PC-9 (cell line): ENCODE measurements around the gene SOX10. TPM values are rescaled to one million over a fixed set of nuclear protein-coding genes. Genes with fewer than 3 reads are reported as not detected.

ENCODE experiments used
- BruUV-seq: library from RNA; stranded (reverse); fragments of 400-500 nt; replicated peaks from 2 replicates; lab custom pipeline; 2021; lab: Mats Ljungman, UMichigan
- CTCF ChIA-PET: fragments of 300-600 bp; sonication (Branson Sonifier 250); formaldehyde crosslinking; loops from one replicate; lab custom pipeline; 2022; ENCODE audit warnings: antibody characterized with exemption; lab: Charles Lee
- POLR2A ChIA-PET: fragments of 300-600 bp; sonication (Branson Sonifier 250); formaldehyde crosslinking; loops from one replicate; lab custom pipeline; 2022; ENCODE audit warnings: antibody characterized with exemption; ENCODE audit not compliant: unreplicated experiment; lab: Charles Lee
- DNase-seq, 2 experiments: peaks; one replicate each; pipeline versions ENCODE4 v3.0.0 to v3.0.0-alpha.2; 2015 to 2022; ENCODE audit warnings: mixed read lengths in 1 of 2
- H2AFZ ChIP-seq: fragments of 200-600 bp; sonication (generic); 2 replicates; pipeline ENCODE4 v1.8.1; 2017; ENCODE audit warnings: antibody characterized with exemption
- H3F3A ChIP-seq: fragments of 200-600 bp; sonication (generic); 2 replicates; pipeline ENCODE4 v1.8.1; 2017; ENCODE audit warnings: antibody characterized with exemption, mild to moderate bottlenecking, low read depth; ENCODE audit not compliant: insufficient read depth
- H3K27ac ChIP-seq: fragments of 200-600 bp; sonication (generic); 2 replicates; pipeline ENCODE4 v1.6.1; 2016; ENCODE audit warnings: mixed run types
- H3K27me3 ChIP-seq: fragments of 200-600 bp; sonication (generic); 2 replicates; pipeline ENCODE4 v1.6.1; 2016; ENCODE audit warnings: low read depth, mixed run types; ENCODE audit not compliant: insufficient read depth
- H3K36me3 ChIP-seq: fragments of 200-600 bp; sonication (generic); 2 replicates; pipeline ENCODE4 v1.6.1; 2016; ENCODE audit warnings: low read depth, mixed run types
- H3K4me1 ChIP-seq: fragments of 200-600 bp; sonication (generic); replicated peaks from 2 replicates; pipeline ENCODE4 v1.6.1; 2016; ENCODE audit warnings: mixed run types; ENCODE audit not compliant: insufficient read depth
- H3K4me2 ChIP-seq: fragments of 200-600 bp; sonication (generic); 2 replicates; pipeline ENCODE4 v1.6.1; 2017; ENCODE audit warnings: mixed run types
- H3K4me3 ChIP-seq: fragments of 200-600 bp; sonication (generic); 2 replicates; pipeline ENCODE4 v1.6.1; 2016; ENCODE audit warnings: mixed run types
- H3K79me2 ChIP-seq: fragments of 200-600 bp; sonication (generic); 2 replicates; pipeline ENCODE4 v1.6.1; 2017; ENCODE audit warnings: low read depth, mixed run types
- H3K9me2 ChIP-seq: fragments of 200-600 bp; sonication (generic); 2 replicates; pipeline ENCODE4 v1.8.1; 2017; ENCODE audit warnings: mild to moderate bottlenecking; ENCODE audit not compliant: insufficient read depth
- H3K9me3 ChIP-seq: fragments of 200-600 bp; sonication (generic); 2 replicates; pipeline ENCODE4 v1.8.1; 2016; ENCODE audit warnings: low read depth; ENCODE audit not compliant: insufficient read depth
- H4K20me1 ChIP-seq: fragments of 200-600 bp; sonication (generic); 2 replicates; pipeline ENCODE4 v1.8.1; 2017; ENCODE audit not compliant: insufficient read depth
- EZH2 ChIP-seq: fragments of 200-600 bp; sonication (generic); IDR thresholded peaks from 2 replicates; pipeline ENCODE4 v1.8.0; 2017; ENCODE audit warnings: antibody characterized with exemption, low read depth
- intact Hi-C: fragments of 100-400 bp; cut with micrococcal nuclease; formaldehyde crosslinking; loops from one replicate; pipeline ENCODE4 v1.10.0; 2022; ENCODE audit not compliant: unreplicated experiment
- total RNA-seq: library from RNA; stranded (reverse); gene quantifications from 2 replicates; pipeline ENCODE4 v1.2.3, GENCODE V29; 2021
- TF ChIP-seq, protein P1 (sequence below): fragments of 200-600 bp; sonication (generic); conservative IDR thresholded peaks from 2 replicates; pipeline ENCODE4 v1.6.1; 2017; ENCODE audit warnings: mixed run types, antibody characterized with exemption, mild to moderate bottlenecking, moderate library complexity

SOX10 gene
- total RNA-seq, 1 experiment from 2014 or later, result not detected

DNA sequence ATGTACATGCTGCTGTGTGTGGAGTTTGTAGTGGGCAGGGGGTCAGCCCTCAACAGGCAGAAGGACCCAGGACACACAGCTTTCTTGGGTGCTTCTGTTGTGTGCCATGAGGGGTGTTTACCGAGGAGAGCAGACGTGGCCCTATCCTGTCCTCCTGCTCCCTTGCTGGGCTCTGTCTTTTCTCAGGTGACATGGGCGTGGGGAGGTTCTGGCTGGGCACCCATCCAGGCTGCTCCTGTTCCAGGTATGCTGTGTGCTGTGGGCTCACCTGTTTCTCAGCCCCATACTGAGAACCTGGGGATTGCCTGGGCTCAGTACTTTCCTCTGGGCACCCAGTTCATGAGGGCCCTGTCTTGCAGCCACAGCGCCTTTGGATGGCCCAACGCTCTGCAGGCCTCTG, 55.0 kb downstream of the SOX10 start:
- H3K27ac ChIP-seq, result no peak overlapping the region
- no peak overlapping the region for H2AFZ ChIP-seq
- H3F3A ChIP-seq, result peaks cover 45% of the 10 kb centered on the region
- peak in 1 of 2 experiments; percentile 31 for DNase-seq
- no peak overlapping the region for H3K4me2 ChIP-seq
- POLR2A ChIA-PET, result no interaction called here
- no peak for TF ChIP-seq EZH2
- TF ChIP-seq, protein P1, sequence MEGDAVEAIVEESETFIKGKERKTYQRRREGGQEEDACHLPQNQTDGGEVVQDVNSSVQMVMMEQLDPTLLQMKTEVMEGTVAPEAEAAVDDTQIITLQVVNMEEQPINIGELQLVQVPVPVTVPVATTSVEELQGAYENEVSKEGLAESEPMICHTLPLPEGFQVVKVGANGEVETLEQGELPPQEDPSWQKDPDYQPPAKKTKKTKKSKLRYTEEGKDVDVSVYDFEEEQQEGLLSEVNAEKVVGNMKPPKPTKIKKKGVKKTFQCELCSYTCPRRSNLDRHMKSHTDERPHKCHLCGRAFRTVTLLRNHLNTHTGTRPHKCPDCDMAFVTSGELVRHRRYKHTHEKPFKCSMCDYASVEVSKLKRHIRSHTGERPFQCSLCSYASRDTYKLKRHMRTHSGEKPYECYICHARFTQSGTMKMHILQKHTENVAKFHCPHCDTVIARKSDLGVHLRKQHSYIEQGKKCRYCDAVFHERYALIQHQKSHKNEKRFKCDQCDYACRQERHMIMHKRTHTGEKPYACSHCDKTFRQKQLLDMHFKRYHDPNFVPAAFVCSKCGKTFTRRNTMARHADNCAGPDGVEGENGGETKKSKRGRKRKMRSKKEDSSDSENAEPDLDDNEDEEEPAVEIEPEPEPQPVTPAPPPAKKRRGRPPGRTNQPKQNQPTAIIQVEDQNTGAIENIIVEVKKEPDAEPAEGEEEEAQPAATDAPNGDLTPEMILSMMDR, result no peak
- 0 out of 2 replicates have a peak, but pooled peaks cover 16% of the 10 kb centered on the region for H3K36me3 ChIP-seq
- peaks cover 63% of the 10 kb centered on the region for H4K20me1 ChIP-seq
- no peaks in the 10 kb centered on the region for H3K9me2 ChIP-seq
- CTCF ChIA-PET, result interaction anchor here (0.5 to 0.7 kb wide), 4 partner anchors 16 to 432 kb away, joined by 3 to 15 read pairs (median 5); no protein-coding TSS in a partner anchor
- intact Hi-C loops, result no loop called here
- no peaks in the 10 kb centered on the region for H3K9me3 ChIP-seq
- H3K79me2 ChIP-seq, result no peaks in the 10 kb centered on the region
- H3K4me1 ChIP-seq, result peaks cover 17% of the 10 kb centered on the region
- no TSS peak for BruUV-seq
- H3K4me3 ChIP-seq, result no peak overlapping the region
- H3K27me3 ChIP-seq, result no peaks in the 10 kb centered on the region

DNA sequence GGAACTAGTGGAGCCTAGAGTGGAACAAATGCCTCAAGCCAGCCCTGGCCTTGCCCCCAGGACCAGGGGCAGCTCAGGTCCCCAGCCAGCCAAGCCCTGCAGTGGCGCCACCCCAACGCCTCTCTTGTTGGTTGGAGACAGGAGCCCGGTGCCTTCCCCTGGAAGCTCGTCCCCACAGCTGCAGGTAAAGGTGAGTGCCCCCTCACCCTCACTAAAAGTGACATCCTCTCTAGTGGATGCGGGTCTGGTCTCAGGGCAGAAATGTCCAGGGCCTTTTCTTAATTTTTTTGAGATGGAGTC, 56.8 kb downstream of the SOX10 start:
- Histone ChIP-seq H3K4me2 (no peak overlapping the region), H3K4me1 (peaks cover under 1% of the 10 kb centered on the region; the same call in 1 of the 2 replicates), H3K4me3 (no peak overlapping the region), H4K20me1 (peaks cover 69% of the 10 kb centered on the region), H3K36me3 (peaks cover 29% of the 10 kb centered on the region; the same call in 1 of the 2 replicates), H3F3A (peaks cover 29% of the 10 kb centered on the region), H3K27me3 (no peaks in the 10 kb centered on the region), H3K9me3 (no peaks in the 10 kb centered on the region), H3K27ac (no peak overlapping the region), H2AFZ (no peak overlapping the region), H3K9me2 (no peaks in the 10 kb centered on the region), H3K79me2 (no peaks in the 10 kb centered on the region)
- intact Hi-C loops, result no loop called here
- no TSS peak for BruUV-seq
- ChIA-PET CTCF (no interaction called here), POLR2A (no interaction called here)
- TF ChIP-seq EZH2, result no peak
- TF ChIP-seq, protein P1, result no peak
- DNase-seq, result no peak

DNA sequence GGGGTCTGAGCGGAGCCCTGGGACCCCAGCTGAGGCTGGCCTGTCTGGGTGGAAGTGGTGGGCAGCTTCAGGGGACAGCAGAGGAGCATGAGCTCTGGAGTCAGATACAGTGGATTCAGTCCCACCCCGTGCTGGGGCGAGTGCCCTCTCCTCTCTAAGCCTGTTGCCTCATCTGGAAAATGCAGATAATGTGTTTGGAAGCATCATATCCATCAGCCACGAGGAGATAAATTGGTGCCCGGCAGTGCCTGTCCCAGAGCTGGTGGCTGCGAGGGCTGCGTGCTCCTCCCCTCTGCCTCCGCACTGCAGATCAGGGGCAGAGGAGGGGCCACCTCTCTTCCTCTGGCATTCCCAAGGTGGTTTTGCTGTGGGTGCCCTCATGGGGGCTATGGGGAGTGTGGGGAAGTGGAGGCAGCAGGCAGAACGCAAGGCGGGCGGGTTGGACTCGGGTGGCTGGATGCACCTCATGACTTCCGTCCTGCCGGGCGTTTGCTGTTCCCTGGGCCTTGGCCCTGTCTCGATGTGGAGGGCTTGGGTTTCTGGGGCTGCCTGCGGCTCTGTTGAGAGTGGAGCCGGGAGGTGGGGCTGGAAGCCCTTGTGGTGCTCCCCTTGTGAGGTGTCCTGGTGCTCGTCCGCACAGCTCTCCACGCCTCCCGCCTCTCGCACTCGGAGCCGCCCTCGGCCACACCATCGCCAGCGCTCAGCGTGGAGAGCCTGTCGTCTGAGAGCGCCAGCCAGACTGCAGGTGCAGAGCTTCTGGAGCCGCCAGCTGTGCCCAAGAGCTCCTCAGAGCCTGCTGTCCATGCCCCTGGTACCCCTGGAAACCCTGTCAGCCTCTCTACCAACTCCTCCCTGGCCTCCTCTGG, 57.4 kb downstream of the SOX10 start:
- no peak overlapping the region for H2AFZ ChIP-seq
- H3F3A ChIP-seq, result peaks cover 24% of the 10 kb centered on the region
- ChIA-PET CTCF (interaction anchor here (0.7 kb wide), 2 partner anchors 31 to 40 kb away, joined by 6 to 16 read pairs; no protein-coding TSS in a partner anchor), POLR2A (interaction anchor here (0.7 kb wide), 1 partner anchor 345 kb away, joined by 4 read pairs; no protein-coding TSS in a partner anchor)
- no peak overlapping the region for H3K4me2 ChIP-seq
- peaks cover 66% of the 10 kb centered on the region for H4K20me1 ChIP-seq
- DNase-seq, result no peak
- H3K27ac ChIP-seq, result no peak overlapping the region
- no peaks in the 10 kb centered on the region for H3K9me3 ChIP-seq
- no TSS peak for BruUV-seq
- H3K27me3 ChIP-seq, result no peaks in the 10 kb centered on the region
- H3K79me2 ChIP-seq, result no peaks in the 10 kb centered on the region
- no peaks in the 10 kb centered on the region for H3K4me1 ChIP-seq
- H3K36me3 ChIP-seq, result peaks cover 29% of the 10 kb centered on the region; the same call in 1 of the 2 replicates
- no peak for TF ChIP-seq EZH2
- TF ChIP-seq, protein P1, result no peak
- no peaks in the 10 kb centered on the region for H3K9me2 ChIP-seq
- no peak overlapping the region for H3K4me3 ChIP-seq
- intact Hi-C loops, result no loop called here
